AG04449 (cell line): Measurements from ENCODE around the gene MLN.

Source experiments
- CTCF ChIA-PET: fragments of 350-600 bp; formaldehyde crosslinking; extraction: SDS; loops from one replicate; lab custom pipeline; 2021; ENCODE audit warnings: antibody characterized with exemption; lab: Yijun Ruan, JAX
- POLR2A ChIA-PET: fragments of 400-600, 350-600 bp; formaldehyde crosslinking; extraction: SDS; loops from one replicate; lab custom pipeline; 2020; ENCODE audit warnings: antibody characterized with exemption, inconsistent platforms; lab: Yijun Ruan, JAX
- DNase-seq: peaks from one replicate; pipeline ENCODE4 v3.0.0-alpha.2; 2010; ENCODE audit warnings: low read depth, low spot score
- H3K4me3 ChIP-seq: 2 replicates; pipeline ENCODE4 v1.5.1; 2011; ENCODE audit warnings: low read depth, mild to moderate bottlenecking, control low read depth, low read length
- CTCF ChIP-seq: IDR thresholded peaks from one replicate; pipeline ENCODE4 v1.5.1; 2011; ENCODE audit warnings: mild to moderate bottlenecking, moderate library complexity, low read length, control low read depth, inconsistent platforms; ENCODE audit not compliant: insufficient read depth; ENCODE audit errors: missing control alignments

The MLN gene

DNA sequence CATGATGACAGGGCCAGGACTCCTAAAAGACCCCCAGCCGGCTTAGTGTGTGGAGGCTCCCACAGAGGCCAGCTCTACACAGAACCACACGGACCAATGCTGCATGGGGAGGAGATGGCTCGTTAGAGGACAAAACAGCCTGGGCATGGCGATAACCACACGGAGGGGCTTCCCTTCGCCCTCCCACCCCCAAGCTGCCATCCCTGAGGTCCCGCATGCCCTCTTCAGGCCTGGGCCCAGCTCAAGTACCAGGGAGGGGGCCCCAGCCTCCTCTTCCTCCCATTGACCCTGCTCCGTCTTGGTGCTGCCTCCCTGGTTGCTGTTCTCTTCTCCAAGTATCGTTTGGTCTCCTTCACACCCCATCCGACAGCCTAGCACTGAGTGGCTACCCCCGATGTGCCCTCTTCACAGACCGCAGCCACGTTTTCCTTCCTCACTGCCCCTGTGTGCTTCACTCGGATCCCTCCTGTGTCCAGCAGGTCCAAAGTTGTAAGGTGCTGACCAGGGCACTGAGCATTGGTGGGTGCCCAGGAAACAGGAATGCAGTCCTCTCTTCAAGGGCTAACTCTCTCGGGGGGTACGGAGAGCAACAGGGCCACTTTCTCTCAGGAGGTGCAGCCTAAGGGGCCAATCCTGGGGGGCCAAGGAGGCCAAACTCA lies 9.6 kb upstream of the MLN start:
- TF ChIP-seq CTCF, result no peak
- ChIA-PET POLR2A (no interaction called here), CTCF (interaction anchor here (1.3 to 2.3 kb wide), 3 partner anchors 8 to 45 kb away, joined by 3 to 10 read pairs (median 8); no protein-coding TSS in a partner anchor)
- no peak for DNase-seq
- no peak overlapping the region for H3K4me3 ChIP-seq

DNA sequence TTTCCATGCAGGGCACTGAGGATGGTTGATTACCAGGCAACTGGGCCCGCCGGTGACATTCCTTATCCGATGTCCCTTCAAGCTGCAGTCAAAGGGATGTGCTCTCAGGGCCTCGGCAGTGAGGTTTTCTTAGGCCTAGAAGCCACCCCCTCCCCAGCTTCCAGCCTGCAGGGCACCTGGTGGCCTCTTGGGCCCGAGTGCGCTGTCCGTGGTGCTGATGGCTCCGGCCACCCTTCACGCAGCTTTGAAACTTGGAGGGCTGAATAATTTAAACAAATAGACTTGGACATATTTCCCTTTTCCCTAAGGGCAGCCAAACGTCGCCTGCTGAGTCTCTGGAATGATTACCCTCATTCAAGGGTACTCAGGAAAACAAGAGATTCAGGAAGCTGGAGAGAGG lies 8.9 kb upstream of the MLN start:
- CTCF ChIA-PET, result interaction anchor here (1.2 to 2.3 kb wide), 4 partner anchors 9 to 242 kb away, joined by 3 to 10 read pairs (median 6); no protein-coding TSS in a partner anchor

GRCh38 chr6:33809594-33809993 lies 5.8 kb upstream of the MLN start:
- H3K4me3 ChIP-seq, result no peak overlapping the region
- ChIA-PET CTCF (no interaction called here), POLR2A (no interaction called here)
- no peak for DNase-seq
- no peak for TF ChIP-seq CTCF

More for the DNA sequence above, 8.9 kb upstream of the MLN start:
- peak; percentile 63 for TF ChIP-seq CTCF
- H3K4me3 ChIP-seq, result no peak overlapping the region
- DNase-seq, result no peak
- POLR2A ChIA-PET, result no interaction called here

- no peak for TF ChIP-seq CTCF
- POLR2A ChIA-PET, result no interaction called here
- H3K4me3 ChIP-seq, result no peak overlapping the region
- no peak for DNase-seq
- CTCF ChIA-PET, result no interaction called here
Observed at GRCh38 chr6:33808641-33809180, 4.9 kb upstream of the MLN start.

DNA sequence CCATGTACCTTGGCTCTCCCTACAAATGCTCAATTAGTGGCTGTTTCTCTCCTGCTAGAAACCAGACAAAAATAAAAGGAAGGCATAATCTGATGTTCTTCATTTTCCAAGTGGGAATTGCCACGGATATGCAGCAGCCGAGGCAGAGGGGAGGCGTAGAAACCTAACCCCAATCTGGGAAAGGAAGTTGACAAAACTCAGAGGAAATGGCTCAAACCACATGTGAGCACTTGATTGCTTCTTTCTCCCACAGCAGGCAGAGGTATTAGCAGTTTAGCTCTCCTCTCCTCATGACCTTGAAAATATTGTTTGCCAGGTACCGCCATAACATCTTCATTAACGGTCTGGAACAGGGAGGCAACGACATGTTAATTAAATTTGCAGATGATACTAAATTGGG lies 3.8 kb upstream of the MLN start:
- CTCF ChIA-PET, result no interaction called here
- TF ChIP-seq CTCF, result no peak

DNA sequence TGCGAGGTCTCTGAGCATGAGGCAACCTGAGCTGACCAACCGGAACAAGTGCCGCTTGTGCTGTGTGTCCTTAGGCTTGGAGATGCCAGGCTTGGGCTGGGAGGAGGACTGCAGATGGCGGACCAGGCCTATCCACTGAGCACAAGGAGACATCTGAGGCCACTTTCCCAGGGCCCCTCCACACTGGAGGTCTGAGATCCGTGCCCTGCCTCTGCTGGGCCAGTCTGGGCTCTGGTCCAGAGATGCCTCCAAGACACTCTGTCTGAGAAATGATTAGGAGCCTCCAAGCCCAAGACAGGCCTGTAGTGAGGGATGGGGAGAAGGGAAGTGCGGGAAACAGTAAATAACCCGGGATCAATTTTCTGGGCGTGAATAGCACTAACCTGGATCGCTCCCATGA lies 3.0 kb upstream of the MLN start:
- no peak for DNase-seq
- CTCF ChIA-PET, result interaction anchor here (1.3 to 1.8 kb wide), 2 partner anchors 13 to 35 kb away, joined by 4 to 5 read pairs; no protein-coding TSS in a partner anchor
- no peak overlapping the region for H3K4me3 ChIP-seq
- POLR2A ChIA-PET, result no interaction called here
- no peak for TF ChIP-seq CTCF

More for the DNA sequence above, 3.8 kb upstream of the MLN start:
- POLR2A ChIA-PET, result no interaction called here
- H3K4me3 ChIP-seq, result no peak overlapping the region
- DNase-seq, result no peak
